GM10248 (cell line): Measurements from ENCODE around the gene MAPRE3.

Experiments used
- CTCF ChIA-PET: fragments of 300-600 bp; sonication (Branson Sonifier 250); formaldehyde crosslinking; extraction: SDS; loops from one replicate; lab custom pipeline; 2021; ENCODE audit warnings: antibody characterized with exemption; lab: Yijun Ruan, JAX
- POLR2A ChIA-PET: fragments of 350-650 bp; sonication (Branson Sonifier 250); formaldehyde crosslinking; extraction: SDS; loops from one replicate; lab custom pipeline; 2020; ENCODE audit warnings: antibody characterized with exemption; lab: Yijun Ruan, JAX
- DNase-seq: peaks from one replicate; pipeline ENCODE4 v3.0.0; 2012; ENCODE audit errors: extremely low spot score
- TF ChIP-seq, protein P1 (sequence below): IDR thresholded peaks from 2 replicates; pipeline ENCODE4 v1.5.1; 2012; ENCODE audit warnings: mild to moderate bottlenecking, low read depth; ENCODE audit errors: extremely low read depth, missing control alignments, control extremely low read depth

The MAPRE3 gene

GRCh38 chr2:27057184-27057583 is 86.7 kb downstream of the MAPRE3 start:
- CTCF ChIA-PET = interaction anchor here (1.5 to 3.1 kb wide), 5 partner anchors 8 to 17 kb away, joined by 3 to 16 read pairs (median 7); partner anchors contain the start of gene OST4
- POLR2A ChIA-PET = interaction anchor here (1.7 kb wide), 1 partner anchor 10 kb away, joined by 4 read pairs; no protein-coding TSS in a partner anchor
- TF ChIP-seq, protein P1, sequence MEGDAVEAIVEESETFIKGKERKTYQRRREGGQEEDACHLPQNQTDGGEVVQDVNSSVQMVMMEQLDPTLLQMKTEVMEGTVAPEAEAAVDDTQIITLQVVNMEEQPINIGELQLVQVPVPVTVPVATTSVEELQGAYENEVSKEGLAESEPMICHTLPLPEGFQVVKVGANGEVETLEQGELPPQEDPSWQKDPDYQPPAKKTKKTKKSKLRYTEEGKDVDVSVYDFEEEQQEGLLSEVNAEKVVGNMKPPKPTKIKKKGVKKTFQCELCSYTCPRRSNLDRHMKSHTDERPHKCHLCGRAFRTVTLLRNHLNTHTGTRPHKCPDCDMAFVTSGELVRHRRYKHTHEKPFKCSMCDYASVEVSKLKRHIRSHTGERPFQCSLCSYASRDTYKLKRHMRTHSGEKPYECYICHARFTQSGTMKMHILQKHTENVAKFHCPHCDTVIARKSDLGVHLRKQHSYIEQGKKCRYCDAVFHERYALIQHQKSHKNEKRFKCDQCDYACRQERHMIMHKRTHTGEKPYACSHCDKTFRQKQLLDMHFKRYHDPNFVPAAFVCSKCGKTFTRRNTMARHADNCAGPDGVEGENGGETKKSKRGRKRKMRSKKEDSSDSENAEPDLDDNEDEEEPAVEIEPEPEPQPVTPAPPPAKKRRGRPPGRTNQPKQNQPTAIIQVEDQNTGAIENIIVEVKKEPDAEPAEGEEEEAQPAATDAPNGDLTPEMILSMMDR = no peak
- DNase-seq = no peak

DNA sequence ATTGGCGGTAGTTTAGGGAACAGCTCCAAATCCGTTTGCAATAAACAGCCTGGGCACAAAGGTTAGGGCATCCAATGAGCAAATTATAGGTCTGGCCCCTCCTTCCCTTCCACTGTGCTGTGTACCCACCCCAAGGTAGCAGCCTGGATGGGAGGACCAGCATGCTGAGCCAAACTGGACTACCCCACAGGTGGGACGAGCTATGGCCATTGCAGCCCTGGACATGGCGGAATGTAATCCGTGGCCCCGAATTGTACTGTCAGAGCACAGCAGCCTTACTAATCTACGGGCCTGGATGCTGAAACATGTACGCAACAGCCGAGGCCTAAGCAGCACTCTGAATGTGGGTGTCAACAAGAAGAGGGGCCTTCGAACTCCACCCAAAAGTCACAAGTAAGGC is 87.8 kb downstream of the MAPRE3 start:
- no peak for DNase-seq
- TF ChIP-seq, protein P1 = no peak
- POLR2A ChIA-PET = interaction anchor here (0.9 to 2.7 kb wide), 3 partner anchors 8 to 28 kb away, joined by 3 to 12 read pairs (median 7); partner anchors contain the start of genes KHK and OST4
- CTCF ChIA-PET = interaction anchor here (1.5 kb wide), 1 partner anchor 9 kb away, joined by 3 read pairs; no protein-coding TSS in a partner anchor

GRCh38 chr2:27059141-27059820 is 88.8 kb downstream of the MAPRE3 start:
- no peak for DNase-seq
- CTCF ChIA-PET = interaction anchor here (1.1 to 1.5 kb wide), 4 partner anchors 8 to 98 kb away, joined by 3 to 5 read pairs (median 4); no protein-coding TSS in a partner anchor
- POLR2A ChIA-PET = interaction anchor here (0.9 to 2.7 kb wide), 3 partner anchors 9 to 27 kb away, joined by 3 to 12 read pairs (median 7); partner anchors contain the start of genes KHK and OST4
- TF ChIP-seq, protein P1 = no peak

- no peak for DNase-seq
- TF ChIP-seq, protein P1 = no peak
- CTCF ChIA-PET = interaction anchor here (1.1 to 1.4 kb wide), 2 partner anchors 17 to 27 kb away, joined by 3 to 4 read pairs; no protein-coding TSS in a partner anchor
- POLR2A ChIA-PET = interaction anchor here (1.1 to 2.7 kb wide), 3 partner anchors 10 to 27 kb away, joined by 3 to 12 read pairs (median 7); partner anchors contain the start of genes KHK and OST4
Observed at GRCh38 chr2:27060323-27060722, 89.9 kb downstream of the MAPRE3 start.

DNA sequence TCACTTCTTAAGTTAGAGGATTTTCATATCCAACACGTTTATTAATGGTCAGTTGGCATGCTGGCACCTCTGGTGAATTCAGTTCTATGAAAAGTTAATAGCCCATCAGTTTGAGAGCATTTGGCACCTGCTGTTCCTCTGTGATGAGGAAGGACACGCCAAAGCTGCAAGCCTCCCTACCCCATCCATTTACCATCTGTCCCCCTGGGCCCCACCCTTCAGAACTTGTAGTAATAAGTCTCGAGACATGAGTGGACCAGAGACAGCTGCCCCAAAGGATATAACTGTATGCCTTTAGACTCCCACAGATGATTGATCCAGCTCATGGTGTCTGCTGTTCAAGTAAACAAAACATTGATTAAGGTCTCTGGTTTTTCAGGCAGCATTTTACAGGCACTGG is 94.7 kb downstream of the MAPRE3 start:
- POLR2A ChIA-PET = interaction anchor here (1.2 kb wide), 1 partner anchor 14 kb away, joined by 5 read pairs; the partner anchor contains the start of gene AGBL5
- TF ChIP-seq, protein P1 = no peak
- DNase-seq = no peak
- CTCF ChIA-PET = interaction anchor here (0.9 to 2.8 kb wide), 8 partner anchors 9 to 104 kb away, joined by 3 to 13 read pairs (median 6); partner anchors contain the start of genes AGBL5 and KHK

DNA sequence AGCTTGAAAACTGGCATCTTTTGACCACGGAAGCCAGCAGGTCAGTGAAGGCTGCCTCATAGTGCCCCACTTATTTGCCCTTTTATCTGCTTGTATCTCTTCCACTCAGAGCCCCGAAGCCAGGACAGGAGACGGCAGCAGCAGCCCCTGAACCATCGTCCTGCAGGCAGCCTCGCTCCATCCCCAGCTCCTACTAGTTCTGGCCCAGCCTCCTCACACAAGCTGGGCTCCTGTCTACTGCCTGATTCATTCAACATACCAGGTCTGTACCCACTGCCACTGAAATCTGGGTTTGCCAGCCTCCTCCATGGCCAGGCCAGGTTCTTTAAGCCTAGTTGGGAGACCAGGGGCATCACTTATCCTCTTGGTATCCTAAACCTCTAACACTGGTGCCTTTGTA is 96.9 kb downstream of the MAPRE3 start:
- CTCF ChIA-PET = interaction anchor here (1.0 to 3.7 kb wide), 6 partner anchors 9 to 106 kb away, joined by 3 to 16 read pairs (median 10); partner anchors contain the start of gene AGBL5

More for the DNA sequence above, 96.9 kb downstream of the MAPRE3 start:
- POLR2A ChIA-PET = interaction anchor here (0.7 to 1.2 kb wide), 2 partner anchors 11 to 368 kb away, joined by 4 read pairs; no protein-coding TSS in a partner anchor
- TF ChIP-seq, protein P1 = no peak
- DNase-seq = no peak
